T-helper 2 cell treated with Interferon-gamma antibody and Interleukin-4, amounts not matched to agents 100 ng/mL and 5 ng/mL, for 36 hours (primary cell): ENCODE data around the gene SLCO3A1. TPM values are rescaled to one million over a fixed set of nuclear protein-coding genes. Genes with fewer than 3 reads are reported as not detected.
"Not testable (repeated sequence)": the region's sequence is repeated elsewhere in the genome, so short reads cannot be mapped to it uniquely, and the experiment has no call there.

Experiments used
- intact Hi-C: fragments of 100-400 bp; cut with micrococcal nuclease; formaldehyde crosslinking; loops from one replicate; pipeline ENCODE4 v1.15.1; 2023
- total RNA-seq: library from RNA; stranded (reverse); gene quantifications from 2 replicates; pipeline ENCODE4 v1.2.3, GENCODE V29; 2022

The SLCO3A1 gene
- total RNA-seq, 1 donor from 2014 or later, result 47.1 TPM

GRCh38 chr15:91954292-91954691, 100.8 kb downstream of the SLCO3A1 start:
- intact Hi-C loops, result no loop called here

DNA sequence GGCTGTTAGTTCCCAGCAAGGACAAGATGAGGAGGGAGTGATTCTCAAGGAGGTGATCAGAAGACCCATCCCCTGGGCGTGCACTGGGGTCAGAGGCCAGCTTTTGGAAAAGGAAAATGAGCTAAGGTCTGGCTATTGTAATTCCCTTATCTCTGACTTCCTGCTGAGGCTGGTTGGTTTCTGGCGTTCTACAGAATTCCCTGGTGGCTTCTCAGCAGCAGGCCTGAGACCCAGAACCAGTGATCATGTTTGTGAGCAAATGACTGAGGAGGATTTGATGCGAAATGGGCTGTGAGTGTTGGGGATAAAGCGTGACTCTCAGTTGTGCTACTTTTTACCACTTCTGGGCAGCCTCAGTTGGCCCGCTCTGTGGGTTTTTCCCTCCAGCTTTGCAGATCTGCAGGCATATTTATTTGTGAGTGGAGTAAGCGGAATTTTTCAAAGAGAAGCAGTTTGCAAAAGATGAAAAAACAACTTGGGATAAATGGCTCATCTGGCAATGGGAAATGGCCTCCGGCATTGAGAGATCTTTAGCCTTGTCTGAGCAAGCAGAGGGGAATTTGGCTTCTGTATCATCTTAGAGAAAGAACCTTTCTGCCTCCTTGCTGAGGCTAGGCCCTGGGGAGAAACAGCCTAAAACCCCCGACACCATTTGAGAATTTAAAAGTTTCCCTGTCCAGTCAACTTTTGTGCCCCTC, 102.7 kb downstream of the SLCO3A1 start:
- intact Hi-C loops, result no loop called here

DNA sequence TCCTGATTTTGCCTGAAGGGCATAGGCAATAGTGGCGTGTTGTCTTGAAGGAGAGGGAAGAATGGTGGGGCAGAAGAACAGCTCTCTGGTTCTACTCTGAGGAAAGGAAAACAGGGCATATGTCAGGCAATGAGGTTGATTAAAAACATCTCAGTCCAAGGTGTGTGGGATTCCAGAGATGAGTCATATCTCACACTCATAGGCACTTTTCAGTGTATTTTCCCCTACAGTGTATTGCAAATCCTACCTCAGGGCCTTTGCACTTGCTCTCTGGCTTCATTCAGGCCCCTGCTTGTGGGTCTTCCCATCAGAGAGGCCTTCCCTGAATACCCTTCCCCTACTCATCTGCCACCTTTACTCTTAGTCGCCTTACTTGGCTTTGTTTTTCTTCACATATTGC, 107.8 kb downstream of the SLCO3A1 start:
- intact Hi-C loops, result no loop called here

GRCh38 chr15:91963747-91964146, 110.2 kb downstream of the SLCO3A1 start:
- intact Hi-C loops, result not testable (repeated sequence)

GRCh38 chr15:91965501-91966193, 112.1 kb downstream of the SLCO3A1 start:
- intact Hi-C loops, result no loop called here

DNA sequence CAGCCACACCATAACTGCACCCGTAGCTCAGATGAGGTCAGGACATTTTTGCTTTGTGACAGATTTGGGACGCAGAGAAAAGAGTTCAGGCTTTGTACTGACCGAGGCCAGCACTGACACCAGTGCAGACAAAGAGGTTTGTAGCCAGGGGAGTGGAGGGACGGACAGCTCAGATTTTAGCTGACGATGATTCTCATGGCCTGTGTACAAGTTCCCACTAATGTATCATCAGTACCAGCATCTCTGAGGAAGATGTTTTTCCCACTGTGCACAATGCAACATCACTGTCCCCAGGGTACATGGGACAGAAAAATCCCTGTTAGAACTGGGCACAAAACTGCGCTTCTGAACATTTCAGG, 112.7 kb downstream of the SLCO3A1 start:
- intact Hi-C loops, result no loop called here

DNA sequence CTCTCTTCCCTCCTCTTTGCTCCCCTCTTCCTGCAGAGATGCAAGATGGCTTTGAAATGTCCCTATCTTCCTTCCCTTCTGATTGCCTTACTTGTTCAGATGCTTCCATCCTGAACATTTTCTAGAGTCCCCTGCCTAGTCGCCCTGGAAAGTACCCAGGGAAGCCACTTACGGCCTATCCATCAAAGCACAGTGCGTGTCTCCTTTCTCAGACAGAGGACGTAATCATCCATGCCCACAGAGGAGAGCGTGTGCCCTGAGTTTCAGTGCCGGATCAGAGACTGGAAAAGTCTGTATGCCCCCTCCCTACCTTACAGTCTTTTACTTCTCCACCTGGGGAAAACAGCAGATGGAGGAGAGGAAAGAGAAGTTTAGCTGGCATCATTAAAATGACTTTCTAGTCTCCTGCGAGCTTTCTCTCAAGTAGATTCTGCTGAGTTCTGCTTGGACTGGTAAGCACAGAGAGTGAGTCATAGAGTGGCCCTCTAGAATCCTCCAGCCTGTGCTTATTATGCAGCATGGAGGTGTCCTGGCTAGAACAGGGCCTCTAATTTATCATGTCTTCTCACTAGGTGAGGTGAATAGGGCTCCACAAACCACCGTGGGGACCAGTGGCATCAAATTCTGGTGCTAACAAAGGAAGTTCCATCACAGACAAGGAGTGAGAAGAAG, 114.6 kb downstream of the SLCO3A1 start:
- intact Hi-C loops, result no loop called here

DNA sequence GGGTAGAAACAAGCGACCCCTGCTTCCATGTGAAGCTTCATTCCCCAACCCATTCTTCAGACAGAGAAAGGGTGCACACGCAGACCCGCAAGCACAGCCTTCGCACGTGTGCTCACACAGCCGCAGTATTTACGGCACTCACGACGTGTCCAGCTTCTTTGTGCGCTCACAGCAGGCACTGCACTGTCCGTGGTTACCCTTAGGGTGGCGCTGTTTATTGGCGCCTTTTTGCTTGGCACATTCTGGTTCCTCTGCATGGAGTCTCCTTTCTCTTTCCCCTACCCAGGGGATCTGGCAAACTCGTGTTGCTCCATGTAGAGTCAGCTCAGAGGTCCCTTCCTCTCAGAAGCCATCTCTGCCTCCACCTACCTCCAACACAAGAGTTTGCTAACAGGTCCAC, 115.1 kb downstream of the SLCO3A1 start:
- intact Hi-C loops, result no loop called here

DNA sequence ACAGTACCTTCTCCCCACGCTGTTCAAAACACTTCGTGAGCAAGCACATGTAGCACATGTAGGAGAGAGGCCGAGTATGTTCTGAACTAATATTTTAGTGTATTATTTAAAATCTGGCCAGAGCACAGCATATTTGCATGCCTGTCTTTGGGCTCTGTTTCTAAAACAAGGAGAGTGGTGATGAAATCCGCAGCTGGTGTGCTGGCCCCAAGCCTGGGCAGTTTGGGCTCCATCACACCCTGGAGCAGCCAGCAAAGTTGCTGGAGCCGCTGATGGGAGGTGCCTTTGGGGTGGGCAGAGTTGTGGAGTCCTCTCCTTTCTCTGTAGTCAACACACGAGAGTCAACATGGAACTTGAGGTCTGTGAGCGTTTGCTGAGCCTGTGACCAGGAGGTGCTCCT, 116.6 kb downstream of the SLCO3A1 start:
- intact Hi-C loops, result no loop called here

- intact Hi-C loops, result no loop called here
Observed at GRCh38 chr15:91973481-91973880, 120.0 kb downstream of the SLCO3A1 start.

DNA sequence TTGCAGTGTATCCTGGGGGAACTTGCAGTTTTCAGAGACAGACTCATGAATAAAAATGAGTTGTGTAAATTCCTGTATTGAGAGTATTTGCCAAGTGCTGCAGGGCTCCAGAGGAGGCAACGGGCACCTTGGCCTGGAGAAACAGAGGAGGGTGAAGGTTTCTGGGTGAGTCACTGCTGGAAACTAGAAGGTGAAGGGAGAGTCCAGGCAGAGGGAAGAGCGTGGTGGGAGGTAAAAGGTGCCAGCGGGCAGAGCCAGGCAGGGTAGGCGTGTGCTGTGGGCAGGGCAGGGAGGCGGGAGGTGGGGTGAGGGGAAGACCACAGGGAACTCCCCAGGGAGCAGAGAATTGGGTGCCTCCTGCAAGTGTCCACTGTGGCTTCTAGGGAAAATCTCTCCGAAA, 120.8 kb downstream of the SLCO3A1 start:
- intact Hi-C loops, result no loop called here

GRCh38 chr15:91975241-91975978, 121.9 kb downstream of the SLCO3A1 start:
- intact Hi-C loops, result no loop called here

GRCh38 chr15:91976966-91977365, 123.5 kb downstream of the SLCO3A1 start:
- intact Hi-C loops, result no loop called here

DNA sequence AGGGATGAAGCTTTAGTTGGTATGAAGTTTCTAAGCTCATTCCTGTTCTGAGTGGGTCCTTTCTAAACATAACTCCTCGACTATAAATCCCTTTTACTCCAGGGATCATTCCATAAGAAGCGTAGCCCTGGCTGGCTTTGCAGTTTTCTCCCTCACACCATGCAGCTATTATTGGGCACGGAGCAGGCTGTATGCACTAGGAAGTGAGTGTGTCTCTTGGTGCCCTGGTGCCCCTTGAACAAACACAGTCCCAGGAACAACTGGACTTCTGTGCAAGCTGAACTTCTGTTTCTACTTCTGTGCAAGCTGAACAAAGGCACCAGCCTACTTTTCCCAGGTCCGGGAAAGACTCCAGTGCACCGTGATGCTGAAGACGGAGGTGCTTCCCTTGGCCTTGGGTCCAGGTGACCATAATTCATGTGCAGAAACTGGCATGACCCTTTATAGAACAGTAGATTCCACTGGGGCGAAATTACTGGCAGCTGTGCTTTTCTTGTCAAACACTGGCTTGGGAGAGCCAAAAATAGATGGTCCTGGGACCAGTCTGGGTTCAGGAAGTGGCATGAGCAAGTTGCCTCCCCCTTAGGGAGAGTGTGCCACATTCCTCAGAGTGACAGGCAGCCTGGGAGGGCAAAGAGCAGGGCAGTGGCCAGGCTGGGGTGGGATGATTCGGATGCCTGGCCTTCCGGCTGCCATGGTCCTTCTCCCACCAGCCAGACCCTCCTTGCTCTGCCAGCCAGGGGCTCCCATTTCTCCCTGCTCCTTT, 127.2 kb downstream of the SLCO3A1 start:
- intact Hi-C loops, result no loop called here

GRCh38 chr15:91981821-91982800, 128.6 kb downstream of the SLCO3A1 start:
- intact Hi-C loops, result no loop called here

DNA sequence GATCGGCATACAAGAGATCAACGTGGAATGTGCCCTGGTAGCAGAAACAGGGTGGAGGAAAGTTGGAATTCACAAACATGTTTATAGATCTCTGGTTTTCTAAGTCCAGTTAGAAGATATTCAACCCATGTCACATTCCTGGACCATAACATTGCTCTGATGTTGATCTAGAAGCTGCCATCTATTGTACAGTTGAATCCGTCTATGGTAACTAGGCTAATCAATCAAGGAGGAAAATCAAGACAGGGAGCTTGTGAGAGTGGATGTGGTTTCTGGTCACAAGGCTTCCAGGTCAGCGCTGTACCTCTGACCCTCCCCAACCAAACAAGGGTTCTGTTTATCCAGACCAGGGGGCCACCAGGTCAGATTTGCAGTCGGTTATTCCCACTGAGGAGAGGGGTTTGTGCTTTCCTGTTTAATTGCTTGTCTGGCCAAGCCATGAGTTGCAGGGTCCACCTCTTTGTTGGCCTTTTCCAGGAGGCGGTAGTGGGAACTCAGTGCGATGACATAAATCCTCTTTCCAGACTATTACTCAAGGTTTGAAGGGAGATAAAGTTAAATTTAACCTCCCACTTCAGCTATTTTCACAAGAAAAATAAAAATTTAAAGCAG, 130.3 kb downstream of the SLCO3A1 start:
- intact Hi-C loops, result no loop called here

GRCh38 chr15:91985297-91985696, 131.8 kb downstream of the SLCO3A1 start:
- intact Hi-C loops, result no loop called here

GRCh38 chr15:91988071-91988470, 134.6 kb downstream of the SLCO3A1 start:
- intact Hi-C loops, result no loop called here

- intact Hi-C loops, result no loop called here
Observed at GRCh38 chr15:91988655-91989054, 135.1 kb downstream of the SLCO3A1 start.

DNA sequence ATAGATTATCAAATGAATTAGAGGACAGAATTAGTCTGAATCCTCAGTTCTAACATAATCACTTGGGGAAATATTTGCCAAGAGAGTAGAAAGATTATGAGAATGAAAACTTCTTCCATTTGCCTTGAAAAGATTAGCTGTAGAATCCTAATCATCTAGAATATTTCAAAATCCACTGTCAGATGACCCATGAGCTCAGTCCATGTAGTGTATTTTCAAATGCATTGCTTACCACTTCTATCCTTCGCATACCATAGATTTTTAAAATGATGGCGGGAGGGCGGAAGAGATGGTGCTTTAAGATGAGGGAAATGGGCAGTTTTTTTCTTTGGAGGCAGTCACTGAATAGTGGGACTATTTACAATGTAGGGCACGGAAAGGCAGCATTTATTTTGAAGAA, 136.3 kb downstream of the SLCO3A1 start:
- intact Hi-C loops, result no loop called here
